Measurements from ENCODE around the gene PRORP. TPM values are rescaled to one million over a fixed set of nuclear protein-coding genes. Genes with fewer than 3 reads are reported as not detected.

Gene PRORP
- polyA plus RNA-seq, 3 donors, result 27.2 to 30.6 (median 27.3) TPM

GRCh38 chr14:35161231-35161630, 38.9 kb downstream of the PRORP start:
- DNase-seq (ENCODE audit: extremely low read depth in 1 of 11, low read depth in 9 of 11, low spot score in 4 of 11), result no peak

- DNase-seq (ENCODE audit: extremely low read depth in 1 of 11, low read depth in 9 of 11, low spot score in 4 of 11), result no peak
Observed at GRCh38 chr14:35163384-35163783, 41.0 kb downstream of the PRORP start.

- DNase-seq (ENCODE audit: extremely low read depth in 1 of 11, low read depth in 9 of 11, low spot score in 4 of 11), result no peak
Observed at GRCh38 chr14:35164849-35165248, 42.5 kb downstream of the PRORP start.

GRCh38 chr14:35167496-35167895, 45.1 kb downstream of the PRORP start:
- DNase-seq (ENCODE audit: extremely low read depth in 1 of 11, low read depth in 9 of 11, low spot score in 4 of 11), result no peak

Other genes with a start within 250 kb of the PRORP start
- gene BAZ1A, start 247.2 kb upstream of the PRORP start, polyA plus RNA-seq (ENCODE audit: insufficient read length in 3 of 3), result 10 to 100 TPM; 25.2 to 29.7 (median 29.4) TPM
- 10 to 100 TPM; 65.3 to 80.9 (median 77.4) TPM for gene SRP54, start 139.6 kb upstream of the PRORP start, polyA plus RNA-seq (ENCODE audit: insufficient read length in 3 of 3)
- gene FAM177A1, start 76.3 kb upstream of the PRORP start, polyA plus RNA-seq (ENCODE audit: insufficient read length in 3 of 3), result 10 to 100 TPM; 53.4 to 69.2 (median 57.5) TPM
- 10 to 100 TPM; 44.2 to 48.6 (median 46.6) TPM for gene PPP2R3C, start 562 bp upstream of the PRORP start, polyA plus RNA-seq (ENCODE audit: insufficient read length in 3 of 3)
- gene PSMA6, start 169.8 kb downstream of the PRORP start, polyA plus RNA-seq (ENCODE audit: insufficient read length in 3 of 3), result 100 to 1,000 TPM; 150 to 189 (median 177) TPM

Data from renal cortex interstitium (tissue), 11 donors.